Measurements from ENCODE around the gene ITM2C. TPM values are rescaled to one million over a fixed set of nuclear protein-coding genes. Genes with fewer than 3 reads are reported as not detected.

ITM2C gene
- total and polyA plus RNA-seq, 8 donors, result 26.9 to 1,030 (median 47.2) TPM

GRCh38 chr2:230819433-230819832 is 45.3 kb upstream of the ITM2C start:
- peaks cover 0 to 24% (median 13%) of the 10 kb centered on the region in 4 donors for H3K4me1 ChIP-seq
- H3K27ac ChIP-seq, result no peak overlapping the region
- no peak overlapping the region for H3K4me3 ChIP-seq
- no peak for DNase-seq
- H3K36me3 ChIP-seq, result peaks cover 27 to 81% (median 75%) of the 10 kb centered on the region in 4 donors
- H3K27me3 ChIP-seq, result no peaks in the 10 kb centered on the region
- TF ChIP-seq POLR2A (IDR thresholded peaks at IDR 0.05), result no peak
- TF ChIP-seq CTCF (IDR thresholded peaks at IDR 0.05), result no peak
- no peak for TF ChIP-seq EP300 (IDR thresholded peaks at IDR 0.05)
- no peak for TF ChIP-seq POLR2AphosphoS5 (IDR thresholded peaks at IDR 0.05)
- intact Hi-C loops (cut with DNase I; ENCODE audit: low total_unique reads), result no loop called here
- 97 to 100% (median 100%) methylated on average over 1 of the region's 1 CpG for WGBS, 5 donors
- H3K9me3 ChIP-seq, result no peaks in the 10 kb centered on the region

- intact Hi-C loops (cut with DNase I; ENCODE audit: low total_unique reads), result no loop called here
- DNase-seq, result no peak
- H3K36me3 ChIP-seq, result peaks cover 20 to 61% (median 56%) of the 10 kb centered on the region in 4 donors
- peaks cover 0 to 20% (median 13%) of the 10 kb centered on the region in 4 donors for H3K4me1 ChIP-seq
- peaks cover 0 to 8% (median 0%) of the 10 kb centered on the region in 3 donors for H3K27me3 ChIP-seq
- H3K9me3 ChIP-seq, result no peaks in the 10 kb centered on the region
- WGBS, 5 donors, result 73 to 80% (median 75%) methylated on average over 16 to 18 of the region's 18 CpGs
- H3K27ac ChIP-seq, result no peak overlapping the region
- H3K4me3 ChIP-seq, result no peak overlapping the region
- TF ChIP-seq POLR2AphosphoS5 (IDR thresholded peaks at IDR 0.05) (no peak), CTCF (IDR thresholded peaks at IDR 0.05) (no peak), EP300 (IDR thresholded peaks at IDR 0.05) (no peak), POLR2A (IDR thresholded peaks at IDR 0.05) (no peak)
Observed at GRCh38 chr2:230821261-230821990, 43.3 kb upstream of the ITM2C start.

- Histone ChIP-seq H3K9me3 (no peaks in the 10 kb centered on the region), H3K4me1 (peaks cover 0 to 14% (median 10%) of the 10 kb centered on the region in 4 donors), H3K4me3 (no peak overlapping the region), H3K27ac (no peak overlapping the region), H3K27me3 (peaks cover 0 to 14% (median 0%) of the 10 kb centered on the region in 3 donors), H3K36me3 (peaks cover 15 to 55% (median 50%) of the 10 kb centered on the region in 4 donors)
- intact Hi-C loops (cut with DNase I; ENCODE audit: low total_unique reads), result no loop called here
- TF ChIP-seq POLR2AphosphoS5 (IDR thresholded peaks at IDR 0.05), result no peak
- no peak for TF ChIP-seq CTCF (IDR thresholded peaks at IDR 0.05)
- no peak for TF ChIP-seq POLR2A (IDR thresholded peaks at IDR 0.05)
- TF ChIP-seq EP300 (IDR thresholded peaks at IDR 0.05), result no peak
- WGBS, 5 donors, result 90 to 95% (median 93%) methylated on average over 12 to 13 of the region's 13 CpGs
- DNase-seq, result no peak
Observed at GRCh38 chr2:230821991-230822520, 42.7 kb upstream of the ITM2C start.

- TF ChIP-seq EP300 (IDR thresholded peaks at IDR 0.05) (no peak), CTCF (IDR thresholded peaks at IDR 0.05) (no peak), POLR2AphosphoS5 (IDR thresholded peaks at IDR 0.05) (no peak), POLR2A (IDR thresholded peaks at IDR 0.05) (no peak)
- no peak overlapping the region for H3K4me3 ChIP-seq
- WGBS, 5 donors, result 46 to 68% (median 52%) methylated on average over 8 to 10 of the region's 10 CpGs
- no peak for DNase-seq
- peaks cover 7 to 19% (median 16%) of the 10 kb centered on the region in 4 donors for H3K4me1 ChIP-seq
- no peak overlapping the region for H3K27ac ChIP-seq
- intact Hi-C loops (cut with DNase I; ENCODE audit: low total_unique reads), result no loop called here
- peaks cover 7 to 41% (median 37%) of the 10 kb centered on the region in 4 donors for H3K36me3 ChIP-seq
- no peaks in the 10 kb centered on the region for H3K9me3 ChIP-seq
- peaks cover 0 to 28% (median 11%) of the 10 kb centered on the region in 3 donors for H3K27me3 ChIP-seq
Observed at GRCh38 chr2:230823264-230823964, 41.3 kb upstream of the ITM2C start.

Data from stomach (tissue), 9 donors.